Measurements from ENCODE around the gene WHRN. TPM values are rescaled to one million over a fixed set of nuclear protein-coding genes. Genes with fewer than 3 reads are reported as not detected.

WHRN gene
- total and polyA plus RNA-seq, 2 donors: 3.2 to 14.9 TPM

DNA sequence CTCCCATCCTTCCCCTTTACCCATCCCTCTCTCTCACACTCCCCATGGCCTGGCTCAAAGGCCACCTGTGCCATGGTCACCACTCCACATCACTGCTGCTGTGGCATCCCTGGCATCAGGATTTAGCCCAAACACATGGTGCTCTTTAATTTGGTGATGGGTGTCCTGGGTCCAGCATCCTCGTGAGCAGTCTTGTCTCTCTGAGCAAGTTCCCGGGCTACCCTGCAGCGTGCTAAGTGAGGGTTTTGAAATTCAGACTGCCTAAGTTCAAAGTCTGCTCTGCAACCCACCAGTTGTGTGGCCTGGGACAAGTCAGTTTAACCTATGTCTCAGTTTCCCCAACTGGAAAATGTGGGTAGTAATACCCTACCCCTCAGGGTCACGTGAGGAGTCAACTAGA lies 39.9 kb downstream of the WHRN start:
- no peaks in the 10 kb centered on the region for H3K27me3 ChIP-seq (ENCODE audit: control insufficient read depth in 2 of 2, insufficient read depth in 1 of 2, low read length in 1 of 2)
- no peaks in the 10 kb centered on the region for H3K9me3 ChIP-seq (ENCODE audit: control insufficient read depth in 2 of 2, insufficient read depth in 1 of 2, low read length in 1 of 2)
- no peak overlapping the region for H3K27ac ChIP-seq (ENCODE audit: low read depth in 1 of 2, low read length in 1 of 2)
- no peaks in the 10 kb centered on the region for H3K4me1 ChIP-seq (ENCODE audit: control insufficient read depth in 2 of 2, insufficient read depth in 2 of 2, low read length in 2 of 2)
- no peak overlapping the region for H3K4me3 ChIP-seq (ENCODE audit: low read length in 2 of 2)
- no peaks in the 10 kb centered on the region for H3K36me3 ChIP-seq (ENCODE audit: control insufficient read depth in 2 of 2, insufficient read depth in 2 of 2, low read length in 1 of 2)
- DNase-seq (ENCODE audit: low read depth in 6 of 9, low spot score in 9 of 9): no peak
- 98% methylated on average over 4 of the region's 4 CpGs for WGBS

- Histone ChIP-seq H3K4me1 (ENCODE audit: control insufficient read depth in 2 of 2, insufficient read depth in 2 of 2, low read length in 2 of 2) (no peaks in the 10 kb centered on the region), H3K4me3 (ENCODE audit: low read length in 2 of 2) (no peak overlapping the region), H3K9me3 (ENCODE audit: control insufficient read depth in 2 of 2, insufficient read depth in 1 of 2, low read length in 1 of 2) (no peaks in the 10 kb centered on the region), H3K36me3 (ENCODE audit: control insufficient read depth in 2 of 2, insufficient read depth in 2 of 2, low read length in 1 of 2) (no peaks in the 10 kb centered on the region), H3K27ac (ENCODE audit: low read depth in 1 of 2, low read length in 1 of 2) (no peak overlapping the region), H3K27me3 (ENCODE audit: control insufficient read depth in 2 of 2, insufficient read depth in 1 of 2, low read length in 1 of 2) (no peaks in the 10 kb centered on the region)
- DNase-seq (ENCODE audit: low read depth in 6 of 9, low spot score in 9 of 9): no peak
- 95% methylated on average over 5 of the region's 5 CpGs for WGBS
These were observed 40.8 kb downstream of the WHRN start for GRCh38 chr9:114464281-114465051.

DNA sequence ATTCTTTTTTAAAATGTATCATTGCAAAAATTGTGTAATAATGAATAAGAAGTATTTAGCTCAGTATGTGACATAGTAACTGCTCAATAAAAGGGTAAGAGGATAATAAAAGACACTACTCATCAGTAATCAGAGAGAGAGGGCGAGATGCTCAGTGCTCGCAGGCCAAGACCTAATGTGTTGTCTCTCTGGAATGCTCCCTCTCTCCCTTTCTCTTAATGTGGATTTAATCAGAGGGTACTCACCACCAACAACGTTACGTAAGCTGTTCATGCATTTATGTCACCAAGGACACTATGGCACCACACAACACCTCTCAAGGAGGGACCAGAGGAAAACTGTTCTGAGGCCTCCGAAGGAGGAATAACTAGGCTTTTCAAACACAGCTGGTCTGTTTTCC lies 42.5 kb downstream of the WHRN start:
- Histone ChIP-seq H3K4me1 (ENCODE audit: control insufficient read depth in 2 of 2, insufficient read depth in 2 of 2, low read length in 2 of 2) (no peaks in the 10 kb centered on the region), H3K4me3 (ENCODE audit: low read length in 2 of 2) (no peak overlapping the region), H3K27ac (ENCODE audit: low read depth in 1 of 2, low read length in 1 of 2) (no peak overlapping the region), H3K36me3 (ENCODE audit: control insufficient read depth in 2 of 2, insufficient read depth in 2 of 2, low read length in 1 of 2) (no peaks in the 10 kb centered on the region), H3K9me3 (ENCODE audit: control insufficient read depth in 2 of 2, insufficient read depth in 1 of 2, low read length in 1 of 2) (no peaks in the 10 kb centered on the region), H3K27me3 (ENCODE audit: control insufficient read depth in 2 of 2, insufficient read depth in 1 of 2, low read length in 1 of 2) (no peaks in the 10 kb centered on the region)
- no peak for DNase-seq (ENCODE audit: low read depth in 6 of 9, low spot score in 9 of 9)
- WGBS: 79% methylated on average over 5 of the region's 5 CpGs

GRCh38 chr9:114461468-114461867 lies 43.8 kb downstream of the WHRN start:
- Histone ChIP-seq H3K4me3 (ENCODE audit: low read length in 2 of 2) (no peak overlapping the region), H3K27me3 (ENCODE audit: control insufficient read depth in 2 of 2, insufficient read depth in 1 of 2, low read length in 1 of 2) (no peaks in the 10 kb centered on the region), H3K9me3 (ENCODE audit: control insufficient read depth in 2 of 2, insufficient read depth in 1 of 2, low read length in 1 of 2) (no peaks in the 10 kb centered on the region), H3K4me1 (ENCODE audit: control insufficient read depth in 2 of 2, insufficient read depth in 2 of 2, low read length in 2 of 2) (no peaks in the 10 kb centered on the region), H3K36me3 (ENCODE audit: control insufficient read depth in 2 of 2, insufficient read depth in 2 of 2, low read length in 1 of 2) (no peaks in the 10 kb centered on the region), H3K27ac (ENCODE audit: low read depth in 1 of 2, low read length in 1 of 2) (no peak overlapping the region)
- WGBS: 87% methylated on average over 4 of the region's 4 CpGs
- DNase-seq (ENCODE audit: low read depth in 6 of 9, low spot score in 9 of 9): no peak

- no peaks in the 10 kb centered on the region for H3K9me3 ChIP-seq (ENCODE audit: control insufficient read depth in 2 of 2, insufficient read depth in 1 of 2, low read length in 1 of 2)
- WGBS: 61% methylated on average over 8 of the region's 8 CpGs
- no peak overlapping the region for H3K4me3 ChIP-seq (ENCODE audit: low read length in 2 of 2)
- no peaks in the 10 kb centered on the region for H3K4me1 ChIP-seq (ENCODE audit: control insufficient read depth in 2 of 2, insufficient read depth in 2 of 2, low read length in 2 of 2)
- no peak overlapping the region for H3K27ac ChIP-seq (ENCODE audit: low read depth in 1 of 2, low read length in 1 of 2)
- H3K36me3 ChIP-seq (ENCODE audit: control insufficient read depth in 2 of 2, insufficient read depth in 2 of 2, low read length in 1 of 2): no peaks in the 10 kb centered on the region
- DNase-seq (ENCODE audit: low read depth in 6 of 9, low spot score in 9 of 9): no peak
- no peaks in the 10 kb centered on the region for H3K27me3 ChIP-seq (ENCODE audit: control insufficient read depth in 2 of 2, insufficient read depth in 1 of 2, low read length in 1 of 2)
These were observed 44.6 kb downstream of the WHRN start for GRCh38 chr9:114460513-114461199.

DNA sequence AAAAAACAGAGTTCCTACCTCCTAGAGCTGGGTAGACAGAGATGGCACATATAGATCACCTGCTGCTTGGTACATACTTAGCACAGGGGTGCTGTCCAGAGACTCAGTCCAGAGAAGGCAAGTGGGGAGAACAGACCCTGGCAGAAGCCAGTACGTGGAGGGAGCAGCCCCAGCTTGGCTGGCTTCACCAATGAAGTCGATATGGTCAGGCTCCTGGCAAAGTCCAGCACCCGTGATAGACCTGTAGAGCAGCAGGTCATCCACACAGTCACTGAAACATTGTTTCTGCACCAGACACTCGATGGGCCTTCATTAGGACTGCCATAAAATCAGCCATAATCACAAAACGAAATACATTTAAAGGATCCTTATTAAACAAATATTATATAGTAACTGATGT lies 45.8 kb downstream of the WHRN start:
- no peak for DNase-seq (ENCODE audit: low read depth in 6 of 9, low spot score in 9 of 9)
- no peak overlapping the region for H3K4me3 ChIP-seq (ENCODE audit: low read length in 2 of 2)
- H3K9me3 ChIP-seq (ENCODE audit: control insufficient read depth in 2 of 2, insufficient read depth in 1 of 2, low read length in 1 of 2): no peaks in the 10 kb centered on the region
- no peaks in the 10 kb centered on the region for H3K4me1 ChIP-seq (ENCODE audit: control insufficient read depth in 2 of 2, insufficient read depth in 2 of 2, low read length in 2 of 2)
- no peak overlapping the region for H3K27ac ChIP-seq (ENCODE audit: low read depth in 1 of 2, low read length in 1 of 2)
- 79% methylated on average over 5 of the region's 5 CpGs for WGBS
- H3K27me3 ChIP-seq (ENCODE audit: control insufficient read depth in 2 of 2, insufficient read depth in 1 of 2, low read length in 1 of 2): no peaks in the 10 kb centered on the region
- no peaks in the 10 kb centered on the region for H3K36me3 ChIP-seq (ENCODE audit: control insufficient read depth in 2 of 2, insufficient read depth in 2 of 2, low read length in 1 of 2)

- Histone ChIP-seq H3K4me3 (ENCODE audit: low read length in 2 of 2) (no peak overlapping the region), H3K4me1 (ENCODE audit: control insufficient read depth in 2 of 2, insufficient read depth in 2 of 2, low read length in 2 of 2) (peaks cover 9 to 12% of the 10 kb centered on the region in 2 donors), H3K27ac (ENCODE audit: low read depth in 1 of 2, low read length in 1 of 2) (no peak overlapping the region), H3K9me3 (ENCODE audit: control insufficient read depth in 2 of 2, insufficient read depth in 1 of 2, low read length in 1 of 2) (peaks cover 0 to 6% of the 10 kb centered on the region in 2 donors), H3K27me3 (ENCODE audit: control insufficient read depth in 2 of 2, insufficient read depth in 1 of 2, low read length in 1 of 2) (no peaks in the 10 kb centered on the region), H3K36me3 (ENCODE audit: control insufficient read depth in 2 of 2, insufficient read depth in 2 of 2, low read length in 1 of 2) (no peaks in the 10 kb centered on the region)
- WGBS: 94% methylated on average over 1 of the region's 1 CpG
- DNase-seq (ENCODE audit: low read depth in 6 of 9, low spot score in 9 of 9): no peak
These were observed 48.3 kb downstream of the WHRN start for GRCh38 chr9:114456929-114457328.

- no peak overlapping the region for H3K4me3 ChIP-seq (ENCODE audit: low read length in 2 of 2)
- peaks cover 13 to 17% of the 10 kb centered on the region in 2 donors for H3K4me1 ChIP-seq (ENCODE audit: control insufficient read depth in 2 of 2, insufficient read depth in 2 of 2, low read length in 2 of 2)
- no peaks in the 10 kb centered on the region for H3K36me3 ChIP-seq (ENCODE audit: control insufficient read depth in 2 of 2, insufficient read depth in 2 of 2, low read length in 1 of 2)
- H3K27me3 ChIP-seq (ENCODE audit: control insufficient read depth in 2 of 2, insufficient read depth in 1 of 2, low read length in 1 of 2): no peaks in the 10 kb centered on the region
- no peak overlapping the region for H3K27ac ChIP-seq (ENCODE audit: low read depth in 1 of 2, low read length in 1 of 2)
- 0% methylated on average over 1 of the region's 1 CpG for WGBS
- peaks cover 0 to 6% of the 10 kb centered on the region in 2 donors for H3K9me3 ChIP-seq (ENCODE audit: control insufficient read depth in 2 of 2, insufficient read depth in 1 of 2, low read length in 1 of 2)
- DNase-seq (ENCODE audit: low read depth in 6 of 9, low spot score in 9 of 9): no peak
These were observed 50.6 kb downstream of the WHRN start for GRCh38 chr9:114454652-114455051.

Data from thymus (tissue), 11 donors.